Stomach (tissue), 4 donors: Measurements from ENCODE around the gene CRYZL1.

ENCODE experiments used
- EP300 ChIP-seq: sonication (generic); formaldehyde crosslinking; IDR thresholded peaks from one replicate; pipeline ENCODE4 v1.6.1; 2017; ENCODE audit warnings: antibody characterized with exemption
- POLR2A ChIP-seq, 4 donors: fragments of 450-650 bp; IDR thresholded peaks; one replicate each; pipeline ENCODE4 v1.6.1; 2016; ENCODE audit warnings: antibody characterized with exemption in 4 of 4, control low read depth in 2 of 4, mild to moderate bottlenecking in 1 of 4, moderate library complexity in 1 of 4
- POLR2AphosphoS5 ChIP-seq, 3 donors: sonication (generic); formaldehyde crosslinking; IDR thresholded peaks; one replicate each; pipeline ENCODE4 v1.6.1; 2016; ENCODE audit warnings: antibody characterized with exemption in 3 of 3
- TF ChIP-seq, protein P1 (sequence below), 7 experiments: fragments of 450-650 bp in 4 of 7; fragments of 200-600 bp in 3 of 7; sonication (generic) in 3 of 7; IDR thresholded peaks; one replicate each; pipeline ENCODE4 v1.5.1; 2016 to 2019; ENCODE audit warnings: antibody characterized with exemption in 7 of 7, control low read depth in 2 of 7, mild to moderate bottlenecking in 1 of 7

DNA sequence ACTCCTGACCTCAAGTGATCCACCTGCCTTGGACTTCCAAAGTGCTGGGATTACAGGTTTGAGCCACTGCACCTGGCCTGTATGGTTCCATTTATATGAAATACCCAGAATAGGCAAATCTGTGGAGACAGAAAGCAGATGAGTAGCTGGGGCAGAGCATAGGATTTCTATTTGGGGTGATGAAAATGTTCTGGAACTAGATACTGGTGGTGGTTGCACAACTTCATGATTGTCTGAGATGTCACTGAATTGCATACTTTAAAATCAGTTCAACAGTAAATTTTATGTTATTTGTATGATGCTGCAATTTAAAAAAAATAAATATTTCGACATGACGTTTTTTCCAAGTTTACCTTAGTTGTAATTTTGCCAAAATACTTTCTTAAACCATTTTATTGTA, 24.6 kb upstream of the CRYZL1 start:
- TF ChIP-seq EP300, result no peak
- TF ChIP-seq, protein P1, sequence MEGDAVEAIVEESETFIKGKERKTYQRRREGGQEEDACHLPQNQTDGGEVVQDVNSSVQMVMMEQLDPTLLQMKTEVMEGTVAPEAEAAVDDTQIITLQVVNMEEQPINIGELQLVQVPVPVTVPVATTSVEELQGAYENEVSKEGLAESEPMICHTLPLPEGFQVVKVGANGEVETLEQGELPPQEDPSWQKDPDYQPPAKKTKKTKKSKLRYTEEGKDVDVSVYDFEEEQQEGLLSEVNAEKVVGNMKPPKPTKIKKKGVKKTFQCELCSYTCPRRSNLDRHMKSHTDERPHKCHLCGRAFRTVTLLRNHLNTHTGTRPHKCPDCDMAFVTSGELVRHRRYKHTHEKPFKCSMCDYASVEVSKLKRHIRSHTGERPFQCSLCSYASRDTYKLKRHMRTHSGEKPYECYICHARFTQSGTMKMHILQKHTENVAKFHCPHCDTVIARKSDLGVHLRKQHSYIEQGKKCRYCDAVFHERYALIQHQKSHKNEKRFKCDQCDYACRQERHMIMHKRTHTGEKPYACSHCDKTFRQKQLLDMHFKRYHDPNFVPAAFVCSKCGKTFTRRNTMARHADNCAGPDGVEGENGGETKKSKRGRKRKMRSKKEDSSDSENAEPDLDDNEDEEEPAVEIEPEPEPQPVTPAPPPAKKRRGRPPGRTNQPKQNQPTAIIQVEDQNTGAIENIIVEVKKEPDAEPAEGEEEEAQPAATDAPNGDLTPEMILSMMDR (IDR thresholded peaks at IDR 0.05), result no peak
- TF ChIP-seq POLR2A (IDR thresholded peaks at IDR 0.05), result no peak
- TF ChIP-seq POLR2AphosphoS5 (IDR thresholded peaks at IDR 0.05), result no peak
